ENCODE results near the gene FAM83G. TPM values are rescaled to one million over a fixed set of nuclear protein-coding genes. Genes with fewer than 3 reads are reported as not detected.
"Not testable (repeated sequence)": the region's sequence is repeated elsewhere in the genome, so short reads cannot be mapped to it uniquely, and the experiment has no call there.

Gene FAM83G
- total RNA-seq, 4 donors from 2014 or later = 11.9 to 21.3 (median 13.9) TPM

DNA sequence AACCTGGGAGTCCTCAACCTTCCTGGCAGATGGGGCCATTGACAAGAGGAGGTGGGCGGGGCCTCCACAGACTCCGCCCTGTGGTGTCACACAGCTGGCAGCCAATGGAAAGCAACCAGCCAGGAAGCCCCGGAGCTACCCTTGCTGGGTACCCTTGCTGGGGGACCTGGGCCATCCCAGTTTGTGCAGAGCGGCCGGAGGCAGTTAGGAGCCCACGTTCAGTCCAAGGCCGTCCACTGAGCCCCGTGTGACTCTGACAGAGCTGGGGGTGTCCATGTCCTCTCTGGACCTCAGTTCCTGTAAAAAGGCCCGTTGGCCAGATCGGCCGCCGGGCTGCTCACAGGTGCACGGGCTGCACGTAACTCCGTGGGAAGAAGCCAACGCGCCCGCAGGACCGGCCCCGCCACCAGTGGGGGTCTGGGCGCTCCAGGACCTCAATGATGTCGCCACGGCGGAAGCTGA lies 17.1 kb upstream of the FAM83G start:
- H3K36me3 ChIP-seq = no peaks in the 10 kb centered on the region
- no peaks in the 10 kb centered on the region for H3K27me3 ChIP-seq
- H3K4me1 ChIP-seq = peaks cover 0 to 4% of the 10 kb centered on the region in 2 donors
- 90 to 94% methylated on average over 11 to 15 of the region's 24 CpGs for WGBS, 2 donors
- no peaks in the 10 kb centered on the region for H3K9me3 ChIP-seq
- H3K4me3 ChIP-seq (replicated peaks in 1 of 3) = no peak overlapping the region
- intact Hi-C loops (cut with DNase I) = loop anchor here (10.0 kb wide), 1 partner anchor 57 kb away; no protein-coding TSS in a partner anchor
- H3K27ac ChIP-seq = no peak overlapping the region
- TF ChIP-seq POLR2A (IDR thresholded peaks at IDR 0.05) = no peak
- TF ChIP-seq, protein P1, sequence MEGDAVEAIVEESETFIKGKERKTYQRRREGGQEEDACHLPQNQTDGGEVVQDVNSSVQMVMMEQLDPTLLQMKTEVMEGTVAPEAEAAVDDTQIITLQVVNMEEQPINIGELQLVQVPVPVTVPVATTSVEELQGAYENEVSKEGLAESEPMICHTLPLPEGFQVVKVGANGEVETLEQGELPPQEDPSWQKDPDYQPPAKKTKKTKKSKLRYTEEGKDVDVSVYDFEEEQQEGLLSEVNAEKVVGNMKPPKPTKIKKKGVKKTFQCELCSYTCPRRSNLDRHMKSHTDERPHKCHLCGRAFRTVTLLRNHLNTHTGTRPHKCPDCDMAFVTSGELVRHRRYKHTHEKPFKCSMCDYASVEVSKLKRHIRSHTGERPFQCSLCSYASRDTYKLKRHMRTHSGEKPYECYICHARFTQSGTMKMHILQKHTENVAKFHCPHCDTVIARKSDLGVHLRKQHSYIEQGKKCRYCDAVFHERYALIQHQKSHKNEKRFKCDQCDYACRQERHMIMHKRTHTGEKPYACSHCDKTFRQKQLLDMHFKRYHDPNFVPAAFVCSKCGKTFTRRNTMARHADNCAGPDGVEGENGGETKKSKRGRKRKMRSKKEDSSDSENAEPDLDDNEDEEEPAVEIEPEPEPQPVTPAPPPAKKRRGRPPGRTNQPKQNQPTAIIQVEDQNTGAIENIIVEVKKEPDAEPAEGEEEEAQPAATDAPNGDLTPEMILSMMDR (IDR thresholded peaks at IDR 0.05) = no peak
- peak in 1 of 2 donors; percentile 14 for DNase-seq

DNA sequence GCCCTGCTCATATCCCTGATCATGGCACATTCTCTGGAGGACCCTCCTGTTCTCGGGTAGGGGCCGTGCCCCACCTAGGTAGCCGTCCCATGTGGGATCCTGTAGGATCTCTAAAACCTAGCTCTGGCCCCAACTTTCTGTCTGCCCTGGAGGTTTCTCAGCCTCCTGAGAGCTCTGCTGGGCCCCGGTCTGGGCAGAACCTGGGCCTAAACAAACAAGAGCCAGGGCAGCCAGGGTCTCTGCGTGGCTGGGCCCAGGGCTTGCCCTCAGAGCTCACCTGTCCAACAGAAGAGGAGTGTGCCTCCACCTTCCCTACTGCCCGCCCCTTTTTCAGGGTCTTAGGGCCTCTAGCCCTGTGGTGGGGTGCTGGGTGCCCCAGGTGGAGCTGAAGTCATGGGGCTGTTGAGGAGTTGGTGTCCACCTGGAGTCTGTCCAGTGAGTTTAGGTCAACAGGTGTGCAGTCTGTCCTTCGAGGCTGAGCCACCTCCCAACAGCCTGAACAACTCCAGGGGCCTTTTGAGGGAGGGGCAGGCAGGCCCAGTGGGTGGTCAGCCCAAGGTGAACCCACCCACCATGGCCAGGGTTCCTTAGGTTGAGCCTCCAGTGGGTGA lies 16.6 kb upstream of the FAM83G start:
- peak in 1 of 2 donors; percentile 16 for DNase-seq
- not testable (repeated sequence) for H3K27ac ChIP-seq; H3K36me3 ChIP-seq; H3K27me3 ChIP-seq; H3K4me3 ChIP-seq (replicated peaks in 1 of 3); H3K4me1 ChIP-seq; H3K9me3 ChIP-seq
- WGBS, 2 donors = 73% methylated on average over 3 to 4 of the region's 7 CpGs
- intact Hi-C loops (cut with DNase I) = loop anchor here (10.0 kb wide), 1 partner anchor 56 kb away; no protein-coding TSS in a partner anchor

DNA sequence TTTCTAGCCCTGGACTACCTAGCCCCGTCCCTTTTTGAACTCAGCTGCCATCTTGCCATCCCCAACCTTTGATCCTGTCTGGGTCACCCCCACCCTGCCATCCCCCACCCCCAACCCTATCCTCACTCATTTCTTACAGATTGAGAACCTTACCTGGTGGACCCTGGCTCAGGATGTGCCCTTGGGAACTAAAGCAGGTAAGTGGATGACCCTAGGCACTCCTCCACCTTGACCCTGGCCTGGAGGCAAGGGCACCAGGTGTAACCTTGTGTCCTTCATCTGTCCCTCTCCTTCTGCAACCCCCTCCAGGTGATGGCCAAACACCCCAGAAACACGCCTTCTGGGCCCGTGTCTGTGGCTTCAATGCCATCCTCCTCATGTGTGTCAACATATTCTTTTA lies 15.5 kb upstream of the FAM83G start:
- H3K9me3 ChIP-seq = no peaks in the 10 kb centered on the region
- intact Hi-C loops (cut with DNase I) = loop anchor here (10.0 kb wide), 1 partner anchor 55 kb away; no protein-coding TSS in a partner anchor
- H3K27ac ChIP-seq = no peak overlapping the region
- H3K4me1 ChIP-seq = peaks cover 0 to 4% of the 10 kb centered on the region in 2 donors
- H3K36me3 ChIP-seq = no peaks in the 10 kb centered on the region
- 93 to 98% methylated on average over 3 of the region's 3 CpGs for WGBS, 2 donors
- H3K27me3 ChIP-seq = no peaks in the 10 kb centered on the region
- no peak for TF ChIP-seq POLR2A (IDR thresholded peaks at IDR 0.05)
- TF ChIP-seq, protein P1 (IDR thresholded peaks at IDR 0.05) = no peak
- no peak for DNase-seq
- no peak overlapping the region for H3K4me3 ChIP-seq (replicated peaks in 1 of 3)

DNA sequence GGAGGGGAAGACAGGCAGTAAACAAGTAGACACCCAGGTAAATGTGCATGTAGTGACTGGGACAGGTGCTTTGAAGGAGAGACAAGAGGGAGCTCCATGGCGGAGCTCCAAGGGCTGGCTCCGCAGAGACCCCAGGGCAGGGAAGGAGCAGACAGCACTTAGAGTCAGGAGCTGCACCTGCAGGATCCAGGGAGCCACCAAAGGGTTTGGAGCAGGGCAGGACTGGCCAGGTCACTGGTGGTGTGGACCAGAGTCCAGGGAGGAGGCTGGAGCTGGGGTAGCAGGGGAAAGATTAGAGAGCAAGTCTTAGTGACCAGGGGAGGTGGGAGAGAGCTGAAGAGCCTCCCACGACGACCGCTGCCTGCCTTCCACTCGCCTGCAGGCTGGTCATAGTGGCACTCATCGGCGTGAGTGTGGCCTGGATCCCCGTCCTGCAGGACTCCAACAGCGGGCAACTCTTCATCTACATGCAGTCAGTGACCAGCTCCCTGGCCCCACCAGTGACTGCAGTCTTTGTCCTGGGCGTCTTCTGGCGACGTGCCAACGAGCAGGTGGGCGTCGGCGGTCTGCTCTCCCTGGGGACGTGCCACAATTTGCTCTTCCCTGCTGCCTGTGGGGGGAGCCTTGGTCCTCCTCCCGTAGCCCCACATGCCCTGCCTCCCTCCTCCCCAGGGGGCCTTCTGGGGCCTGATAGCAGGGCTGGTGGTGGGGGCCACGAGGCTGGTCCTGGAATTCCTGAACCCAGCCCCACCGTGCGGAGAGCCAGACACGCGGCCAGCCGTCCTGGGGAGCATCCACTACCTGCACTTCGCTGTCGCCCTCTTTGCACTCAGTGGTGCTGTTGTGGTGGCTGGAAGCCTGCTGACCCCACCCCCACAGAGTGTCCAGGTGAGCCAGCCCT lies 14.7 kb upstream of the FAM83G start:
- no peaks in the 10 kb centered on the region for H3K9me3 ChIP-seq
- intact Hi-C loops (cut with DNase I) = no loop called here
- 58 to 82% methylated on average over 18 to 27 of the region's 27 CpGs for WGBS, 2 donors
- no peaks in the 10 kb centered on the region for H3K36me3 ChIP-seq
- H3K27ac ChIP-seq = no peak overlapping the region
- TF ChIP-seq, protein P1 (IDR thresholded peaks at IDR 0.05) = no peak
- TF ChIP-seq POLR2A (IDR thresholded peaks at IDR 0.05) = no peak
- no peak for DNase-seq
- no peaks in the 10 kb centered on the region for H3K27me3 ChIP-seq
- H3K4me3 ChIP-seq (replicated peaks in 1 of 3) = no peak overlapping the region
- peaks cover 0 to 4% of the 10 kb centered on the region in 2 donors for H3K4me1 ChIP-seq

DNA sequence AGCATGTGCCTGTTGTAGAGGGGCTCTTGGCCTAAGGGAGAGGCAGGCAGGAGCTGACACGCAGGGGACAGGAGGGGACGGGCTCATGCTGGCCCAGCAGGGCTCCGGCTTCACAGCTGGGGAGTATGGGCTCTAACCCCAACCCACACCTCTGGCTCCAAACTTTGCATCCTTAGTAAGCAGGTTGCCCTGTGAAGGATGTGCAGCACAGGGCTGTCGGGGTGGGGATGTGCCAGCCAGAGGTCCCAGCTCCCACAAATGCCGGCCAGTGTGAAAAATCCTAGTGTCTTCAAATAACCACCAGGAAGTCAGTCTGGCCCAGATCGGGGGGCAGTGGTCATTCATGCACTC lies 14.0 kb upstream of the FAM83G start:
- Histone ChIP-seq H3K27me3 (no peaks in the 10 kb centered on the region), H3K4me3 (replicated peaks in 1 of 3) (no peak overlapping the region), H3K9me3 (no peaks in the 10 kb centered on the region), H3K4me1 (peaks cover 0 to 4% of the 10 kb centered on the region in 2 donors), H3K27ac (no peak overlapping the region), H3K36me3 (no peaks in the 10 kb centered on the region)
- WGBS, 2 donors = 69 to 85% methylated on average over 3 of the region's 6 CpGs
- TF ChIP-seq, protein P1 (IDR thresholded peaks at IDR 0.05) = no peak
- TF ChIP-seq POLR2A (IDR thresholded peaks at IDR 0.05) = no peak
- no peak for DNase-seq
- intact Hi-C loops (cut with DNase I) = no loop called here
